Measurements from ENCODE around the gene PCSK4.
"Not testable (repeated sequence)": the region's sequence is repeated elsewhere in the genome, so short reads cannot be mapped to it uniquely, and the experiment has no call there.

Gene PCSK4

GRCh38 chr19:1503925-1504773 is 14.0 kb upstream of the PCSK4 start:
- no peak for DNase-seq

DNA sequence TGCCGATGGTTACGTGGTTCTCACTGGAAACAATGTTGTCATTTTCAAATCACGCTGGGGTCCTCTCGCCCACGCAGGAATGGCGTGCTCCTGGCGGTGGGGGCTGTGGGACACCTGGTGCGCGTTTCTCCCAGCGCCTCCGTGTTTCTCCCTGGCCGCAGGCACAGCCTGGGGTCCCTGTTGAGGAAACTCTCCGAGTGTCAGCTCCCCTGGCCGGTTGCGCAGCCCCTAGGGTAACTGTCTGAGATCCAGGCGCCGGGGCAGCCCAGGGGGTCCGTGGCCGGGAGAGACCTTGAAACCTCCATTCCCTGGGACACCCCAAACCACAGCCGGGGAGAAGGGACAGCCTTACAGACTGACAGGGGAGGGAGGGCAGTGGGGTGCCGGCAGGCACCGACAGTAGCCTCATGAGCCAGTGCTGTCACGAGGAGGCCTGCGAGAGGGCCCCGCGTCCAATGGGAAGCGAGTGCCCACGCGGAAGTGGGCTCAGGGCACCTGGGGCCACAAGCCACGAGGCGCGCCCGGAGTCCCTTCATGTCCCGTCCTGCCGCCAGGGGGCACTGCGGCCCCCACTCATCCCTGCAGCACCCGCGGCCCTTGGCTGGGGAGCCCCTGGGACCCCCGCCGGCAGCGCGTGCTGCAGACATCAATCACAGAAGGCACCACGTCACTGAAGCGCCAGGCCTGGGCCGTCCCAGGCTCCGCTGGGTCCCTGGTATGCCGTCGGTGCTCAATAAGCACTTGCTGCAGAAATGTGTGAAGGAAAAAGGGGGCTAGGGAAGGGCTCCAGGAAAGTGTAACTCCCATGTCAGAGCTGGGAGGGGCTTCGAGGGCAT is 13.2 kb upstream of the PCSK4 start:
- no peak for DNase-seq

GRCh38 chr19:1502433-1503088 is 12.4 kb upstream of the PCSK4 start:
- no peak for DNase-seq

GRCh38 chr19:1501200-1501595 is 11.0 kb upstream of the PCSK4 start:
- DNase-seq, result no peak

- not testable (repeated sequence) for DNase-seq
These were observed 9.1 kb upstream of the PCSK4 start for GRCh38 chr19:1499231-1499630.

- DNase-seq, result no peak
These were observed 7.6 kb upstream of the PCSK4 start for GRCh38 chr19:1497578-1498235.

- no peak for DNase-seq
These were observed 6.8 kb upstream of the PCSK4 start for GRCh38 chr19:1496714-1497577.

DNA sequence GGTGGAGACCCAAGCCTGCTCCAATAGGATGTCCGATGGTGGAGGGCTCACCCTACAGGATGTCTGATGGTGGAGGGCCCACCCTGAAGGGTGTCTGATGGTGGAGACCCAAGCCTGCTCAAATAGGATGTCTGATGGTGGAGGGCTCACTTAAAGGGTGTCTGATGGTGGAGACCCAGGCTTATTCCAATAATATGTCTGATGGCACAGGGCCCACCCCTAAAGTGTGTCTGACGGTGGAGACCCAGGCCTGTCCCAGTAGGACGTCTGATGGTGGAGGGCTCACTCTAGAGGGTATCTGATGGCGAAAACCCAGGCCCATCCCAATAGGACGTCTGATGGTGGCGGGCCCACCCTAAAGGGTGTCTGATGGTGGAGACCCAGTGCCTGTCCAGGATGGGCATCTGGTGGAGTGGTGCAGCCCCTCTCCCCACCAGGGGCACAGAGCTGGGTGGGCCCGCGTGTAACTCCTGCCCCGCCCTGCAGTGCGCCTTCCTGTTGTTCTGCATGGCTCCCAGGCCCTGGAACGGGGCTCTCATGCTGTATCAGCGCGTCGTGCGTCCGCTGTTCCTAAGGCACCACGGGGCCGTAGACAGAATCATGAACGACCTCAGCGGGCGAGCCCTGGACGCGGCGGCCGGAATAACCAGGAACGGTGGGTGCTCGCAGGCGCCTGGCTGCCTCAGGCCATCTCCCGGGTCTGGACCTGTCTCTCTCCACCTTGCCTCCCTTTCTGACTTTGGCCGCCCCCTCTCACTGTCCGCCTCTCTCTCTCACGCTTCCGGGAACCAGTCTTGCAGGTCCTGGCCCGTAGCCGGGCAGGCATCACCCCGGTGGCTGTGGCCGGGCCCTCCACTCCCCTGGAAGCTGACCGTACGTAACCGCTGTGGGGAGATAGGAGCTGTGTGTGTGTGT is 5.9 kb upstream of the PCSK4 start:
- DNase-seq, result no peak

DNA sequence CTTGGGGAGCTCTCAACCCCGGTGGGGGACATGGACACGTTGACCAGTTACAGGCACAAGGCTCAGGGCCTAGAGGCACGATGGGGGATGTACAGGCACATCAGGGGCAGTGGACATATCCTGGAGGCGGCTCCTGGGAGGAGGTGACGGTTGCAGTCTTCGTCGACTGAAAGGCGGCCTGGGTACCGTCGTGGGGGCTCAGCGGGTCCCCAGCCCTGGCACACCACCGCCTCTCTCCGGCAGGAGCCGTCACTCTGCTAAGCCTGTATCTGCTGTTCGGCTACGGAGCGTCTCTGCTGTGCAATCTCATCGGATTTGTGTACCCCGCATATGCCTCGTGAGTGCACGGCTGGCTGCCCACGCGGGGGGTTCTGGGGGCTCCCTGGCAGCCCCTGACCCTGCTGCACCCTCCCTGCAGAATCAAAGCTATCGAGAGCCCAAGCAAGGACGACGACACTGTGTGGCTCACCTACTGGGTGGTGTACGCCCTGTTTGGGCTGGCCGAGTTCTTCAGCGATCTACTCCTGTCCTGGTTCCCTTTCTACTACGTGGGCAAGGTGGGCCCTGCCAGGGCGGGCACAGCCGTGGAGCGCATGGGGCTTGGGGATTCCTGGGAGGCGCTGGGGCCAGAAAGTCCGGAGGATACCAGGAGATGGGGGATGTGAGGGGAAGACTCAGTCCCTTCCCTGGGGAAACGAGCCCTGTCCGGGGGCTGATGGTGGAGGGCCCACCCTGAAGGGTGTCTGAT is 5.1 kb upstream of the PCSK4 start:
- no peak for DNase-seq

- DNase-seq, result no peak
These were observed 4.1 kb upstream of the PCSK4 start for GRCh38 chr19:1494115-1494815.

DNA sequence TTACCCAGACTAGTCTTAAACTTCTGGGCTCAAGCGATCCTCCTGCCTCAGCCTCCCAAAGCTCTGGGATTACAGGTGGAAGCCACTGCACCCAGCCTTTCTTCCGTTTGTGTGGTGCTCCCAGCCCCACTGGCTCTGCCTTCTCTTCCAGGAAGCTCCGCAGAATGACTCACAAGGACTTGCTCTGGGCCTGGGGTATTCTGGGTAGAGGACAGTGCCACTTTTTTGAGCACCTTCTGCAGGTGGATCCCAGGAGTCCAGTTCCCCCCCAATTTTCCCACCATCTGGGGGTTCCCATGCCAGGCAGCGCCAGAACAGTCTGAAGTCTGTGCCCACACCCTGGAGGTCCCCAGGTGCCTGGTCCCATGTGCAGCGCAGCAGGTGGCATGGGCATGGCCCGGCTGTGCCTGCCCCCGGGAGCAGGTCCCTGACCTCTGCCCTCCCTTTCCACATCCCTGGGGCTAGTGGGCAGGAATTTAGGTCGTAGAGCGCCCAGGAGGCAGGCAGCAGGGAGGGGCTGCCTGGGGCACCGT is 2.4 kb upstream of the PCSK4 start:
- no peak for DNase-seq

DNA sequence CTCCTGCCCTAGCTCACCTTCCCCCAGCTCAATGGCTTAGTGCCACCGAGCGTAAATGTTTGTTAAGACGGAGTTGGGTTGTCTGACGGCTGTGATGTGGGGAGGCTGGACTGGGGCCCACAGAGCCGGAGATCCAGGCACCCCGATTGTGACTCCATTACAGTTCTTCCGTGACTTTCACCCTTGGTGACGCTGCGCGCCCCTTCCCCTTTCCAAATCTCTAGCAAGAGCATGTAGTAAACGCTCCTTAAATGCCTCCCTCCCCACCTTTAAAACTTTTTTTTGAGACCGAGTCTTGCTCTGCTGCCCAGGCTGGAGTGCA is 1.7 kb upstream of the PCSK4 start:
- no peak for DNase-seq

GRCh38 chr19:1491114-1491848 is 1.1 kb upstream of the PCSK4 start, which contains the start of gene REEP6:
Gene REEP6, plus strand, starts transcription at chr19:1491181. Its CDS starts 89 bp downstream, at chr19:1491270.
- no peak for DNase-seq

DNA sequence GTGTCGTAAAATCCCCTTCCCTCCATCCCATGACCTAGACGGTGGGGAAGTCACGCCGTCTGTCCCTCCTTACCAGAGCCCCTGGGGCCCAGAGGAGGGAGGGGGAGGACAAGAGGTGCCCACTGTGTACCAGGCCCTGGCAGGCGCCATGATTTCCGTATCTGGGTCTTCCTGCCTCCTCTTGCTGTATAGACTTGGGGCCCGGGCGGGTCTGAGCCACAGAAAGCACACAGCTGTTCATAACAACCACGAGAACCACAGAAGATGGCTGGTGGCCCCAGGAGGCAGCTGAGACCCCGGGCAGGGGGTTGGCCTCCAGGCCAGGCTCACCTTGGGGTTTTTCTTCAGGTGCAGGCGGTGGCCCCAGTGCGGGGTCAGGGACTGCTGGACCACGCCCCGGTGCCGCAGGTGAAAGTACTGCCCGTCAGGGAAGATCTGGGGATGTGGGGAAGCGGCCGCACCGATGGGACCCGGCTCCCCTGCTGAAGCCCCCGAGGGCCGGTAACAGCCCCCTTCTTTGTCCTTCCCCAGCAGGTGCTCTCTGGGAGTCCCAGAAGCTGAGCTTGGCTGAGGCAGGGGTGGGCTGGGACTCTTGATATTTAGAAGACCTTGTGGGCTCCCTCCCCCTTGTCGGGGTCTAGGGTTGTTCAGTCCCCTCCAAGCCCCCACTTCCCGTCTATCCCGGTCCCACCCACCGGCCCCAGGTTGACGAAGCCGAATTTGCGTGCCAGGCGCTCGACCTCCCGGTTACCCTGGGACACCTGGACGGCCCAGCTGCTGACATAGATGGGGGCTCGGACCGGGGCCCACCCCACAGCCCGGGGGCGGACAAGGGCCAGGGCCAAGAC is 463 bp downstream of the PCSK4 start:
- no peak for DNase-seq

DNA sequence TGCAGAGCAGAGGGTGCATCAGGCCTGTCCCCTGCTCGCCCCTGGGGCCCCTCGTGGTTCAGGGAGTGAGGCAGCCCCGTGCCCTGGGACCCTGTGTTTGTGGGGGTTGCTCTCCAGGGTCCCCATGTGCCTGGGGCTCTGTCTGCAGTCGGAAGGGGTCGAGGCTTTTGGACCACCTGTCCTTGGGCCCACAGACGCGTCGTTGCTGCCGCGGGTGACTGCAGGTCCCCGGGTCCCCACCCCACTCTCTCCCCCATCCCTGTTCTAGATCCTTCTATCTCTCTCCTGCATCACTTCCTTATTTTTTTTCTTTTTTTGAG is 1.9 kb downstream of the PCSK4 start:
- DNase-seq, result no peak

- no peak for DNase-seq
These were observed 2.4 kb downstream of the PCSK4 start for GRCh38 chr19:1487576-1488281.
